ENCODE measurements around the gene ITGAX. TPM values are rescaled to one million over a fixed set of nuclear protein-coding genes. Genes with fewer than 3 reads are reported as not detected.
"Not testable (repeated sequence)": the region's sequence is repeated elsewhere in the genome, so short reads cannot be mapped to it uniquely, and the experiment has no call there.

Gene ITGAX
- total and polyA plus RNA-seq, 12 donors: 1.4 to 84.9 (median 3.6) TPM

- H3K4me3 ChIP-seq: no peak overlapping the region
- DNase-seq: no peak
- H3K36me3 ChIP-seq (replicated peaks in 1 of 2): no peaks in the 10 kb centered on the region
- TF ChIP-seq POLR2A (IDR thresholded peaks at IDR 0.05) (no peak), CTCF (IDR thresholded peaks at IDR 0.05) (no peak)
- no peak overlapping the region for H3K27ac ChIP-seq
- no peaks in the 10 kb centered on the region for H3K4me1 ChIP-seq (replicated peaks in 1 of 2)
- intact Hi-C loops (cut with DNase I): no loop called here
- no peaks in the 10 kb centered on the region for H3K9me3 ChIP-seq (replicated peaks in 1 of 3)
- WGBS, 4 donors: 91 to 100% (median 95%) methylated on average over 4 of the region's 4 CpGs
- peaks cover 30% of the 10 kb centered on the region for H3K27me3 ChIP-seq
Observed at GRCh38 chr16:31332544-31332943, 22.4 kb upstream of the ITGAX start.

GRCh38 chr16:31333686-31334649, 21.0 kb upstream of the ITGAX start:
- peak in 1 of 7 donors; percentile 15 for DNase-seq
- Histone ChIP-seq H3K9me3 (replicated peaks in 1 of 3) (no peaks in the 10 kb centered on the region), H3K4me3 (no peak overlapping the region), H3K36me3 (replicated peaks in 1 of 2) (no peaks in the 10 kb centered on the region), H3K4me1 (replicated peaks in 1 of 2) (no peaks in the 10 kb centered on the region), H3K27me3 (peaks cover 30% of the 10 kb centered on the region), H3K27ac (no peak overlapping the region)
- intact Hi-C loops (cut with DNase I): no loop called here
- peak in 3 of 6 experiments; percentile 17 to 28 (median 25) for TF ChIP-seq CTCF (IDR thresholded peaks at IDR 0.05)
- no peak for TF ChIP-seq POLR2A (IDR thresholded peaks at IDR 0.05)
- WGBS, 4 donors: 11 to 18% (median 15%) methylated on average over 4 to 5 of the region's 5 CpGs

- Histone ChIP-seq H3K4me1 (replicated peaks in 1 of 2) (no peaks in the 10 kb centered on the region), H3K9me3 (replicated peaks in 1 of 3) (no peaks in the 10 kb centered on the region), H3K27me3 (peaks cover 21% of the 10 kb centered on the region), H3K27ac (no peak overlapping the region), H3K36me3 (replicated peaks in 1 of 2) (no peaks in the 10 kb centered on the region), H3K4me3 (no peak overlapping the region)
- DNase-seq: no peak
- 43 to 57% (median 55%) methylated on average over 1 of the region's 1 CpG for WGBS, 4 donors
- intact Hi-C loops (cut with DNase I): no loop called here
- TF ChIP-seq POLR2A (IDR thresholded peaks at IDR 0.05) (no peak), CTCF (IDR thresholded peaks at IDR 0.05) (no peak)
Observed at GRCh38 chr16:31334934-31335333, 20.0 kb upstream of the ITGAX start.

GRCh38 chr16:31335431-31335830, 19.5 kb upstream of the ITGAX start:
- no peak overlapping the region for H3K27ac ChIP-seq
- 73 to 75% (median 75%) methylated on average over 9 of the region's 9 CpGs for WGBS, 4 donors
- peaks cover 16% of the 10 kb centered on the region for H3K27me3 ChIP-seq
- no peak for TF ChIP-seq POLR2A (IDR thresholded peaks at IDR 0.05)
- no peak for TF ChIP-seq CTCF (IDR thresholded peaks at IDR 0.05)
- H3K36me3 ChIP-seq (replicated peaks in 1 of 2): no peaks in the 10 kb centered on the region
- H3K9me3 ChIP-seq (replicated peaks in 1 of 3): no peaks in the 10 kb centered on the region
- intact Hi-C loops (cut with DNase I): no loop called here
- H3K4me1 ChIP-seq (replicated peaks in 1 of 2): no peaks in the 10 kb centered on the region
- no peak overlapping the region for H3K4me3 ChIP-seq
- no peak for DNase-seq

GRCh38 chr16:31338166-31338685, 16.8 kb upstream of the ITGAX start:
- H3K27ac ChIP-seq; H3K36me3 ChIP-seq (replicated peaks in 1 of 2); H3K4me3 ChIP-seq; H3K4me1 ChIP-seq (replicated peaks in 1 of 2); intact Hi-C loops (cut with DNase I); H3K9me3 ChIP-seq (replicated peaks in 1 of 3); DNase-seq; H3K27me3 ChIP-seq: not testable (repeated sequence)
- WGBS, 4 donors: 59 to 72% (median 61%) methylated on average over 4 of the region's 4 CpGs; no CpG with 5 or more reads in 1 of the 4 donors
